IMR-90 (cell line): Measurements from ENCODE around the gene LRP1B. TPM values are rescaled to one million over a fixed set of nuclear protein-coding genes. Genes with fewer than 3 reads are reported as not detected.

Source experiments
- ATAC-seq: fragments of 200-7000 bp; cut with Tn5 transposase; 2 replicates; pipeline ENCODE4 v1.9.1; 2020; ENCODE audit warnings: low read depth, mild to moderate bottlenecking, moderate library complexity
- BruUV-seq: library from RNA; stranded (reverse); fragments of 400-500 nt; replicated peaks from 2 replicates; lab custom pipeline; 2021; lab: Mats Ljungman, UMichigan
- CTCF ChIA-PET: fragments of 300-600 bp; formaldehyde crosslinking; extraction: SDS; loops from one replicate; lab custom pipeline; 2021; ENCODE audit warnings: antibody characterized with exemption; lab: Yijun Ruan, JAX
- POLR2A ChIA-PET: fragments of 300-600 bp; sonication (Branson Sonifier 250); formaldehyde crosslinking; loops from one replicate; lab custom pipeline; 2022; ENCODE audit warnings: antibody characterized with exemption; ENCODE audit not compliant: unreplicated experiment; lab: Charles Lee
- DNase-seq: peaks from one replicate; pipeline ENCODE4 v3.0.0; 2013
- H2AFZ ChIP-seq: replicated peaks from 2 replicates; pipeline ENCODE3; 2013; ENCODE audit warnings: low read length, mild to moderate bottlenecking; ENCODE audit not compliant: poor library complexity
- H2AK5ac ChIP-seq: 2 replicates; pipeline ENCODE4 v1.6.1; 2013; ENCODE audit warnings: low read depth, low read length, inconsistent platforms
- H2AK9ac ChIP-seq: replicated peaks from 2 replicates; pipeline ENCODE3; 2013; ENCODE audit warnings: mild to moderate bottlenecking, low read depth, low read length, moderate library complexity; ENCODE audit not compliant: poor library complexity
- H2BK120ac ChIP-seq: 2 replicates; pipeline ENCODE4 v1.6.1; 2013; ENCODE audit warnings: low read depth, low read length, inconsistent platforms
- H2BK15ac ChIP-seq: 3 replicates; pipeline ENCODE4 v1.6.1; 2013; ENCODE audit warnings: low read depth, low read length, inconsistent platforms
- H2BK20ac ChIP-seq: 2 replicates; pipeline ENCODE4 v1.6.1; 2013; ENCODE audit warnings: low read depth, mild to moderate bottlenecking, inconsistent platforms, low read length, moderate library complexity
- H2BK5ac ChIP-seq: 2 replicates; pipeline ENCODE4 v1.6.1; 2013; ENCODE audit warnings: mild to moderate bottlenecking, low read depth, low read length, inconsistent platforms; ENCODE audit not compliant: poor library complexity, severe bottlenecking
- H3K14ac ChIP-seq: replicated peaks from 2 replicates; pipeline ENCODE4 v1.6.1; 2013; ENCODE audit warnings: low read depth, low read length, inconsistent platforms
- H3K18ac ChIP-seq: 2 replicates; pipeline ENCODE4 v1.6.1; 2013; ENCODE audit warnings: low read depth, low read length, control low read depth
- H3K23ac ChIP-seq: 2 replicates; pipeline ENCODE4 v1.6.1; 2013; ENCODE audit warnings: low read depth, low read length, inconsistent platforms
- H3K27ac ChIP-seq: 2 replicates; pipeline ENCODE4 v1.5.1; 2013; ENCODE audit warnings: mild to moderate bottlenecking, control low read depth, low read length; ENCODE audit not compliant: insufficient read depth
- H3K27me3 ChIP-seq: 2 replicates; pipeline ENCODE4 v1.6.1; 2013; ENCODE audit warnings: low read length; ENCODE audit not compliant: control insufficient read depth, insufficient read depth
- H3K36me3 ChIP-seq: 2 replicates; pipeline ENCODE4 v1.6.1; 2013; ENCODE audit warnings: low read length, mixed read lengths; ENCODE audit not compliant: control insufficient read depth, insufficient read depth
- H3K4ac ChIP-seq: 2 replicates; pipeline ENCODE4 v1.6.1; 2013; ENCODE audit warnings: low read depth, low read length, inconsistent platforms
- H3K4me1 ChIP-seq: 2 replicates; pipeline ENCODE4 v1.6.1; 2013; ENCODE audit warnings: low read length, mixed read lengths; ENCODE audit not compliant: control insufficient read depth, insufficient read depth
- H3K4me2 ChIP-seq: 2 replicates; pipeline ENCODE4 v1.6.1; 2013; ENCODE audit warnings: low read depth, mild to moderate bottlenecking, control low read depth, low read length, moderate library complexity
- H3K4me3 ChIP-seq: 2 replicates; pipeline ENCODE4 v1.5.1; 2013; ENCODE audit warnings: low read depth, mild to moderate bottlenecking, control low read depth, low read length, moderate library complexity; ENCODE audit not compliant: insufficient read depth
- H3K56ac ChIP-seq: 2 replicates; pipeline ENCODE4 v1.6.1; 2013; ENCODE audit warnings: low read length, inconsistent platforms; ENCODE audit not compliant: insufficient read depth; ENCODE audit errors: extremely low read depth
- H3K79me1 ChIP-seq, 2 experiments: 2 replicates each; pipeline ENCODE4 v1.6.1; 2013; ENCODE audit warnings: low read length in 2 of 2, inconsistent platforms in 1 of 2, low read depth in 1 of 2
- H3K9ac ChIP-seq: 2 replicates; pipeline ENCODE4 v1.6.1; 2013; ENCODE audit warnings: low read depth, low read length, control low read depth
- H3K9me1 ChIP-seq: 2 replicates; pipeline ENCODE4 v1.6.1; 2013; ENCODE audit warnings: low read length, inconsistent platforms; ENCODE audit not compliant: insufficient read depth
- H3K9me3 ChIP-seq: 2 replicates; pipeline ENCODE4 v1.6.1; 2013; ENCODE audit warnings: low read length; ENCODE audit not compliant: control insufficient read depth, insufficient read depth
- H4K20me1 ChIP-seq: 2 replicates; pipeline ENCODE4 v1.6.1; 2013; ENCODE audit warnings: low read length, inconsistent platforms; ENCODE audit not compliant: insufficient read depth
- H4K5ac ChIP-seq: 2 replicates; pipeline ENCODE4 v1.6.1; 2013; ENCODE audit warnings: mild to moderate bottlenecking, low read depth, low read length, control low read depth
- H4K8ac ChIP-seq, 2 experiments: 2 replicates each; pipeline ENCODE4 v1.6.1; 2013; ENCODE audit warnings: low read depth in 2 of 2, low read length in 2 of 2, control low read depth in 1 of 2, inconsistent platforms in 1 of 2
- H4K91ac ChIP-seq: 2 replicates; pipeline ENCODE4 v1.6.1; 2013; ENCODE audit warnings: low read depth, low read length, inconsistent platforms; ENCODE audit not compliant: insufficient read depth
- BHLHE40 ChIP-seq: fragments of 150-350 bp; IDR thresholded peaks from 2 replicates; pipeline ENCODE4 v1.6.1; 2016; ENCODE audit warnings: mild to moderate bottlenecking, low read depth, low read length
- CTCF ChIP-seq: conservative IDR thresholded peaks from 2 replicates; pipeline ENCODE4 v1.5.1; 2012; ENCODE audit warnings: mild to moderate bottlenecking, low read depth, low read length, improper control_type of control experiment
- ELK1 ChIP-seq: fragments of 150-350 bp; IDR thresholded peaks from 2 replicates; pipeline ENCODE4 v1.6.1; 2016; ENCODE audit warnings: low read depth, mild to moderate bottlenecking, low read length, moderate library complexity, borderline replicate concordance
- MAFK ChIP-seq: IDR thresholded peaks from 2 replicates; pipeline ENCODE4 v1.6.1; 2012; ENCODE audit warnings: low read depth, low read length, improper control_type of control experiment
- MXI1 ChIP-seq: IDR thresholded peaks from 2 replicates; pipeline ENCODE4 v1.6.1; 2012; ENCODE audit warnings: low read depth, mild to moderate bottlenecking, low read length, moderate library complexity, borderline replicate concordance
- RAD21 ChIP-seq: IDR thresholded peaks from 2 replicates; pipeline ENCODE4 v1.6.1; 2012; ENCODE audit warnings: low read length, improper control_type of control experiment
- RFX5 ChIP-seq: IDR thresholded peaks from 2 replicates; pipeline ENCODE4 v1.8.0; 2012; ENCODE audit warnings: low read depth, mild to moderate bottlenecking, low read length, moderate library complexity
- USF2 ChIP-seq: fragments of 150-350 bp; IDR thresholded peaks from 2 replicates; pipeline ENCODE4 v1.6.1; 2017; ENCODE audit warnings: mild to moderate bottlenecking, antibody characterized with exemption, low read length, low read depth
- dilution Hi-C: fragments of 300-500 bp; cut with HindIII; formaldehyde crosslinking; loops from one replicate; pipeline ENCODE4 v1.14.3; 2018; ENCODE audit warnings: low sequenced_read_pairs; ENCODE audit not compliant: unreplicated experiment
- in situ Hi-C: fragments of 300-500 bp; cut with MboI; formaldehyde crosslinking; loops from 3 replicates; pipeline ENCODE4 v1.14.3; 2019; ENCODE audit warnings: low sequenced_read_pairs, inconsistent platforms, mixed read lengths
- intact Hi-C: fragments of 100-400 bp; cut with micrococcal nuclease; formaldehyde crosslinking; loops from 2 replicates; pipeline ENCODE4 v1.10.0; 2022
- polyA plus RNA-seq, 3 experiments: library from polyadenylated mRNA; depleted of rRNA; stranded (reverse); fragments of >200 nt; gene quantifications; 2 replicates each; pipeline ENCODE4 v1.2.3, GENCODE V29; 2012; ENCODE audit warnings: low replicate concordance in 1 of 3
- total RNA-seq: library from RNA; depleted of rRNA; stranded (reverse); fragments of >200 nt; gene quantifications from 2 replicates; pipeline ENCODE4 v1.2.3, GENCODE V29; 2012

Gene LRP1B
- total and polyA plus RNA-seq, 2 of the 4 experiments (the other 2 are of a cell fraction) = under 0.01 to 0.02 TPM

- H3K9me3 ChIP-seq = no peaks in the 10 kb centered on the region
- no peak overlapping the region for H3K56ac ChIP-seq
- no peak for DNase-seq
- H4K5ac ChIP-seq = no peak overlapping the region
- H3K4ac ChIP-seq = no peak overlapping the region
- H3K27ac ChIP-seq = no peak overlapping the region
- no peaks in the 10 kb centered on the region for H3K27me3 ChIP-seq
- in situ Hi-C loops = no loop called here
- no peak overlapping the region for H2AK5ac ChIP-seq
- no TSS peak for BruUV-seq
- H3K4me3 ChIP-seq = no peak overlapping the region
- POLR2A ChIA-PET = no interaction called here
- no peak overlapping the region for H2BK5ac ChIP-seq
- no peaks in the 10 kb centered on the region for H3K79me1 ChIP-seq
- H3K23ac ChIP-seq = no peak overlapping the region
- no peak overlapping the region for H3K14ac ChIP-seq
- TF ChIP-seq RFX5 (no peak), RAD21 (no peak), MAFK (peak; percentile 46), ELK1 (no peak), BHLHE40 (no peak), CTCF (no peak), MXI1 (no peak), USF2 (no peak)
- H3K4me1 ChIP-seq = no peaks in the 10 kb centered on the region
- H3K9me1 ChIP-seq = no peaks in the 10 kb centered on the region
- H4K91ac ChIP-seq = no peak overlapping the region
- H3K9ac ChIP-seq = no peak overlapping the region
- H3K36me3 ChIP-seq = no peaks in the 10 kb centered on the region
- no peak overlapping the region for H2BK120ac ChIP-seq
- H2BK15ac ChIP-seq = no peak overlapping the region
- H2AK9ac ChIP-seq = no peak overlapping the region
- H3K18ac ChIP-seq = no peak overlapping the region
- H4K20me1 ChIP-seq = no peaks in the 10 kb centered on the region
- intact Hi-C loops = no loop called here
- dilution Hi-C loops = no loop called here
- no peak overlapping the region for H2BK20ac ChIP-seq
- H3K4me2 ChIP-seq = no peak overlapping the region
- CTCF ChIA-PET = no interaction called here
- no peak for ATAC-seq
- no peak overlapping the region for H2AFZ ChIP-seq
- no peak overlapping the region for H4K8ac ChIP-seq
Observed at GRCh38 chr2:141605163-141605562, 525.7 kb downstream of the LRP1B start.
